PC-9 (cell line): ENCODE data around the gene RAX. TPM values are rescaled to one million over a fixed set of nuclear protein-coding genes. Genes with fewer than 3 reads are reported as not detected.

Source experiments
- BruUV-seq: library from RNA; stranded (reverse); fragments of 400-500 nt; replicated peaks from 2 replicates; lab custom pipeline; 2021; lab: Mats Ljungman, UMichigan
- CTCF ChIA-PET: fragments of 300-600 bp; sonication (Branson Sonifier 250); formaldehyde crosslinking; loops from one replicate; lab custom pipeline; 2022; ENCODE audit warnings: antibody characterized with exemption; lab: Charles Lee
- POLR2A ChIA-PET: fragments of 300-600 bp; sonication (Branson Sonifier 250); formaldehyde crosslinking; loops from one replicate; lab custom pipeline; 2022; ENCODE audit warnings: antibody characterized with exemption; ENCODE audit not compliant: unreplicated experiment; lab: Charles Lee
- DNase-seq, 2 experiments: peaks; one replicate each; pipeline versions ENCODE4 v3.0.0 to v3.0.0-alpha.2; 2015 to 2022; ENCODE audit warnings: mixed read lengths in 1 of 2
- H2AFZ ChIP-seq: fragments of 200-600 bp; sonication (generic); 2 replicates; pipeline ENCODE4 v1.8.1; 2017; ENCODE audit warnings: antibody characterized with exemption
- H3F3A ChIP-seq: fragments of 200-600 bp; sonication (generic); 2 replicates; pipeline ENCODE4 v1.8.1; 2017; ENCODE audit warnings: antibody characterized with exemption, mild to moderate bottlenecking, low read depth; ENCODE audit not compliant: insufficient read depth
- H3K27ac ChIP-seq: fragments of 200-600 bp; sonication (generic); 2 replicates; pipeline ENCODE4 v1.6.1; 2016; ENCODE audit warnings: mixed run types
- H3K27me3 ChIP-seq: fragments of 200-600 bp; sonication (generic); 2 replicates; pipeline ENCODE4 v1.6.1; 2016; ENCODE audit warnings: low read depth, mixed run types; ENCODE audit not compliant: insufficient read depth
- H3K36me3 ChIP-seq: fragments of 200-600 bp; sonication (generic); 2 replicates; pipeline ENCODE4 v1.6.1; 2016; ENCODE audit warnings: low read depth, mixed run types
- H3K4me1 ChIP-seq: fragments of 200-600 bp; sonication (generic); replicated peaks from 2 replicates; pipeline ENCODE4 v1.6.1; 2016; ENCODE audit warnings: mixed run types; ENCODE audit not compliant: insufficient read depth
- H3K4me2 ChIP-seq: fragments of 200-600 bp; sonication (generic); 2 replicates; pipeline ENCODE4 v1.6.1; 2017; ENCODE audit warnings: mixed run types
- H3K4me3 ChIP-seq: fragments of 200-600 bp; sonication (generic); 2 replicates; pipeline ENCODE4 v1.6.1; 2016; ENCODE audit warnings: mixed run types
- H3K79me2 ChIP-seq: fragments of 200-600 bp; sonication (generic); 2 replicates; pipeline ENCODE4 v1.6.1; 2017; ENCODE audit warnings: low read depth, mixed run types
- H3K9me2 ChIP-seq: fragments of 200-600 bp; sonication (generic); 2 replicates; pipeline ENCODE4 v1.8.1; 2017; ENCODE audit warnings: mild to moderate bottlenecking; ENCODE audit not compliant: insufficient read depth
- H3K9me3 ChIP-seq: fragments of 200-600 bp; sonication (generic); 2 replicates; pipeline ENCODE4 v1.8.1; 2016; ENCODE audit warnings: low read depth; ENCODE audit not compliant: insufficient read depth
- H4K20me1 ChIP-seq: fragments of 200-600 bp; sonication (generic); 2 replicates; pipeline ENCODE4 v1.8.1; 2017; ENCODE audit not compliant: insufficient read depth
- EZH2 ChIP-seq: fragments of 200-600 bp; sonication (generic); IDR thresholded peaks from 2 replicates; pipeline ENCODE4 v1.8.0; 2017; ENCODE audit warnings: antibody characterized with exemption, low read depth
- intact Hi-C: fragments of 100-400 bp; cut with micrococcal nuclease; formaldehyde crosslinking; loops from one replicate; pipeline ENCODE4 v1.10.0; 2022; ENCODE audit not compliant: unreplicated experiment
- total RNA-seq: library from RNA; stranded (reverse); gene quantifications from 2 replicates; pipeline ENCODE4 v1.2.3, GENCODE V29; 2021
- TF ChIP-seq, protein P1 (sequence below): fragments of 200-600 bp; sonication (generic); conservative IDR thresholded peaks from 2 replicates; pipeline ENCODE4 v1.6.1; 2017; ENCODE audit warnings: mixed run types, antibody characterized with exemption, mild to moderate bottlenecking, moderate library complexity

The RAX gene
- total RNA-seq, 1 experiment from 2014 or later = not detected

DNA sequence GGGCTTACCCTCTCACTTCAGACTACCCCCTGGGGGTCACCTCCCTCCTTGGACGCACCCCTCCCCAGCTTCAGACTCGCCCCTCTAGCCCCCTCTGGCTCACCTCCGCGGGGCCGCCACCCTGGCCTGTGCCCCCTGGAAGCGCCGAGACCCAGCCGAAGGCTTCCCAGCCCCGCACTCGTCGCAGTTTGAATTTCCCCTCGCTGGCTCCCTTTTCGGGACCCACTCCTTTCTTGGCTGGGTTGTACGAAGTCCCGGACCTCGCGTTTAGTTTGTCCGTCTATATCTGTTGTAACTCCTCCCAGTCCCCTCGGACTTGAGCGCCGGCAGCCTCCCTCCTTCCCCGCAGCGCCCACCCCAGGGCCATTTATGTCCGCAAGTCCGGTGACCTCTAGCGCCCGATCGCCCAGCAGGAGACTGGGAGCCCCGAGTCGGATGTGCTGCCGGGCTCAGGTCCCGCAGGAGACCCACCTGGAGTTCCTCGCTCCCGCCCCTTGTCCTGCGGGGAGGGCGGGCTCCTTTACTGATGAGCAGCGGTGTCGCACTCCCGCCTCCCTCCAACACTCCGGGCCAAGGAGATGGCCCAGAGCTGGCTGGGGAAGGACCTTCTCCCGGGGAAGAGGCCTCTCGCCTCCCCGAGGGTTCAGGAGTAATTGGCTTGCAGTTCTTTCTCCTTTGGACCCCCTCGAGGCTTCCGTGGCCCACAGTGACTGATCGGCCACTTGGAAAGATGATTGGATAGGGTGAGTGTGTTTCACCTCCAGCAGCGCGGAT, 692 bp upstream of the RAX start:
- Histone ChIP-seq H3K36me3 (no peaks in the 10 kb centered on the region), H3K79me2 (no peaks in the 10 kb centered on the region), H3K9me3 (no peaks in the 10 kb centered on the region), H3F3A (no peaks in the 10 kb centered on the region), H3K9me2 (no peaks in the 10 kb centered on the region), H2AFZ (no peak overlapping the region), H3K4me1 (no peaks in the 10 kb centered on the region), H3K4me2 (no peak overlapping the region), H3K27ac (no peak overlapping the region), H4K20me1 (no peaks in the 10 kb centered on the region), H3K4me3 (no peak overlapping the region), H3K27me3 (no peaks in the 10 kb centered on the region)
- POLR2A ChIA-PET = no interaction called here
- TF ChIP-seq, protein P1, sequence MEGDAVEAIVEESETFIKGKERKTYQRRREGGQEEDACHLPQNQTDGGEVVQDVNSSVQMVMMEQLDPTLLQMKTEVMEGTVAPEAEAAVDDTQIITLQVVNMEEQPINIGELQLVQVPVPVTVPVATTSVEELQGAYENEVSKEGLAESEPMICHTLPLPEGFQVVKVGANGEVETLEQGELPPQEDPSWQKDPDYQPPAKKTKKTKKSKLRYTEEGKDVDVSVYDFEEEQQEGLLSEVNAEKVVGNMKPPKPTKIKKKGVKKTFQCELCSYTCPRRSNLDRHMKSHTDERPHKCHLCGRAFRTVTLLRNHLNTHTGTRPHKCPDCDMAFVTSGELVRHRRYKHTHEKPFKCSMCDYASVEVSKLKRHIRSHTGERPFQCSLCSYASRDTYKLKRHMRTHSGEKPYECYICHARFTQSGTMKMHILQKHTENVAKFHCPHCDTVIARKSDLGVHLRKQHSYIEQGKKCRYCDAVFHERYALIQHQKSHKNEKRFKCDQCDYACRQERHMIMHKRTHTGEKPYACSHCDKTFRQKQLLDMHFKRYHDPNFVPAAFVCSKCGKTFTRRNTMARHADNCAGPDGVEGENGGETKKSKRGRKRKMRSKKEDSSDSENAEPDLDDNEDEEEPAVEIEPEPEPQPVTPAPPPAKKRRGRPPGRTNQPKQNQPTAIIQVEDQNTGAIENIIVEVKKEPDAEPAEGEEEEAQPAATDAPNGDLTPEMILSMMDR = no peak
- TF ChIP-seq EZH2 = no peak
- CTCF ChIA-PET = no interaction called here
- intact Hi-C loops = no loop called here
- BruUV-seq = no TSS peak
- no peak for DNase-seq

DNA sequence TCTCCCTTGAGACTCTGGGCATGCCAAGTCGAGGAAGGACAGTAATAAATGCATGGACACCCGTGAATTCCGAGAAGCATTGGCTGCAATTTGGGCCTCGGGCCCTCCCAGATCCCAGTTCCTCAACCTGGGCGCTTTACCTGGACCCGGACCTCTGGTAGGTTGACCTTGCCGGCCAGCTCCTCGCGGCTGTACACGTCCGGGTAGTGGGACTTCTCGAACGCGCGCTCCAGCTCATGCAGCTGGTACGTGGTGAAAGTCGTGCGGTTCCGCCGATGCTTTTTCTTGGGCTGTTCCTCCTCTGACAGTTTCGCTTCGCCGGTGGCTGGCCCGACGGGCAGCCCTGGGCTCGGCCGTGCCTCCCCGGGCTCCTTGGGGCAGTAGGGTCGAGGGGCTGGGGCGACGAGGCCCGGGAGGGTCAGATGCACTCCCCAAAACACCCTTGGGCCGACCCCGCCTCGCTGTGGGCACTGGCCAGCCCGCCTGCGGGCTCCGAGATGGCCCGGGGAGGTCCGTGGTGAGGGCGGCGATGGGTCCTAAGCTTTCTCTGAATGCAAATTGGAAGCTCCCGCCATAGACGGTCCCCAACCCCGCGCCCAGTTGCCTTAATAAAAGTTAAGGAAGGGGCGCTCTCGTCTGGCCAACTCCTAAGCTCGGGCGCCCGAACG, 899 bp downstream of the RAX start:
- intact Hi-C loops = no loop called here
- no peak overlapping the region for H3K27ac ChIP-seq
- H4K20me1 ChIP-seq = no peaks in the 10 kb centered on the region
- no peaks in the 10 kb centered on the region for H3K36me3 ChIP-seq
- H3K4me3 ChIP-seq = no peak overlapping the region
- H2AFZ ChIP-seq = no peak overlapping the region
- BruUV-seq = no TSS peak
- no peaks in the 10 kb centered on the region for H3K9me3 ChIP-seq
- H3K9me2 ChIP-seq = no peaks in the 10 kb centered on the region
- DNase-seq = no peak
- H3F3A ChIP-seq = no peaks in the 10 kb centered on the region
- H3K4me1 ChIP-seq = no peaks in the 10 kb centered on the region
- CTCF ChIA-PET = no interaction called here
- TF ChIP-seq, protein P1 = no peak
- no peak for TF ChIP-seq EZH2
- H3K79me2 ChIP-seq = no peaks in the 10 kb centered on the region
- H3K4me2 ChIP-seq = no peak overlapping the region
- POLR2A ChIA-PET = no interaction called here
- H3K27me3 ChIP-seq = no peaks in the 10 kb centered on the region

DNA sequence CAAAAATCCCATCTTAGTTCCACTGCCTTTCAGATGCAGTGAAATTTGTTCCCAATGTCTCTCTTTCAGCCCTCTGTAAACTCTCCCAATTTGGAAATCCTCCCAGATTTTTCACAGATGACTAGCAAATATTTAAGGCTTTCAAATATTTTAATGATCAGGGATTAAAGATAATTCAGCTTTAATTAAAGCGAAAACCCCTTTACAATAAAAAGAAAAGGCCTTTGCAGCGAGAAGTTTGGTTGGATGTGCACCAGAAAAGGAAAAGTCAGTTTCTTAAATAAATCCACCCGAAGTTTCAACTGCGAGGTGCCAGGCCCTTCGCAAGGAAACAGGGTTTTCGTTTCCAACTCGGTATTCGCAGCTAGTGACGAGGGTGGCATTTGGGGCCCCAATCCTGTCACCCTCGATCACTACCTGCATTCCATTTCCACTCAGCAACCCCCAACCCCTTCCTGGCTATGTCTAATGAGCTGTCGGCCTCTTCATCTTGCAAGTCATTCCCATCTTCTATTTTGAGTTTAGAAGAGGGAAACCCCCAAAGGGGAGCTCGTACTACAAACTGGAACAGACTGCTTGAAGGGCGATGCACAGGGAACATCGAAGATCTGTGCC, 1.5 kb downstream of the RAX start:
- Histone ChIP-seq H2AFZ (no peak overlapping the region), H3K4me3 (no peak overlapping the region), H3K79me2 (no peaks in the 10 kb centered on the region), H3F3A (no peaks in the 10 kb centered on the region), H3K9me2 (no peaks in the 10 kb centered on the region), H3K27ac (no peak overlapping the region), H3K27me3 (no peaks in the 10 kb centered on the region), H3K4me1 (no peaks in the 10 kb centered on the region), H3K9me3 (no peaks in the 10 kb centered on the region), H3K36me3 (no peaks in the 10 kb centered on the region), H4K20me1 (no peaks in the 10 kb centered on the region), H3K4me2 (no peak overlapping the region)
- ChIA-PET CTCF (no interaction called here), POLR2A (no interaction called here)
- intact Hi-C loops = no loop called here
- no peak for DNase-seq
- TF ChIP-seq, protein P1 = no peak
- no peak for TF ChIP-seq EZH2
- no TSS peak for BruUV-seq
